ENCODE results near the gene STIM2. TPM values are rescaled to one million over a fixed set of nuclear protein-coding genes. Genes with fewer than 3 reads are reported as not detected.

The STIM2 gene
- total RNA-seq, 4 donors from 2014 or later = 17.2 to 71.4 (median 20.7) TPM

DNA sequence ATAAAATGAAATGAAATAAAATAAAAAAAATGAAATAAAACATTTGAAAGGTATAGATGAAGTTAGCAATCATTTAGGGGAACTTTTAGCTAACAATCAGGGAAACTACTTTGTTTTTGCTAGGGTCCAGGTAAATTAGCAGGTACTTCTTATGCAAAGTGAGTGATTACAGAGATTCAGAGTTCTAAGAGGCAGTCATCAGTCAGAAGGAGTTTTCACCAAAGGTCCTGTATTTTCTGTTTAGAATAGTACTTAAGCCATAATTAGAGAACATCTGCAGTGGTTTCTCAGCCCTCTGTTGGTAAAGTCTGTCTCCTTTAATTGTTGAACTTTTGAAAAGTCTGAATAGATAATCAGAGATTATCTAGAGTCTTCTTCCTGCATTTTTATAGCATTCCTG is 50.6 kb downstream of the STIM2 start:
- no peaks in the 10 kb centered on the region for H3K9me3 ChIP-seq
- DNase-seq = no peak
- H3K4me1 ChIP-seq = peaks cover 0 to 24% (median 0%) of the 10 kb centered on the region in 4 donors
- intact Hi-C loops (cut with DNase I; ENCODE audit: low total_unique reads) (no loop called here), in situ Hi-C loops (cut with MboI; ENCODE audit: low pct_ligation_motif_present in 1 of 4, low pct_unique_long_range_greater_than_20kb in 1 of 4, low sequenced_read_pairs in 3 of 4) (no loop called here)
- H3K4me3 ChIP-seq = no peak overlapping the region
- H3K27ac ChIP-seq = no peak overlapping the region
- TF ChIP-seq POLR2A (IDR thresholded peaks at IDR 0.05) (no peak), EP300 (IDR thresholded peaks at IDR 0.05; ENCODE audit: low read depth) (no peak), POLR2AphosphoS5 (IDR thresholded peaks at IDR 0.05) (no peak)
- TF ChIP-seq, protein P1, sequence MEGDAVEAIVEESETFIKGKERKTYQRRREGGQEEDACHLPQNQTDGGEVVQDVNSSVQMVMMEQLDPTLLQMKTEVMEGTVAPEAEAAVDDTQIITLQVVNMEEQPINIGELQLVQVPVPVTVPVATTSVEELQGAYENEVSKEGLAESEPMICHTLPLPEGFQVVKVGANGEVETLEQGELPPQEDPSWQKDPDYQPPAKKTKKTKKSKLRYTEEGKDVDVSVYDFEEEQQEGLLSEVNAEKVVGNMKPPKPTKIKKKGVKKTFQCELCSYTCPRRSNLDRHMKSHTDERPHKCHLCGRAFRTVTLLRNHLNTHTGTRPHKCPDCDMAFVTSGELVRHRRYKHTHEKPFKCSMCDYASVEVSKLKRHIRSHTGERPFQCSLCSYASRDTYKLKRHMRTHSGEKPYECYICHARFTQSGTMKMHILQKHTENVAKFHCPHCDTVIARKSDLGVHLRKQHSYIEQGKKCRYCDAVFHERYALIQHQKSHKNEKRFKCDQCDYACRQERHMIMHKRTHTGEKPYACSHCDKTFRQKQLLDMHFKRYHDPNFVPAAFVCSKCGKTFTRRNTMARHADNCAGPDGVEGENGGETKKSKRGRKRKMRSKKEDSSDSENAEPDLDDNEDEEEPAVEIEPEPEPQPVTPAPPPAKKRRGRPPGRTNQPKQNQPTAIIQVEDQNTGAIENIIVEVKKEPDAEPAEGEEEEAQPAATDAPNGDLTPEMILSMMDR (IDR thresholded peaks at IDR 0.05) = no peak
- no peaks in the 10 kb centered on the region for H3K36me3 ChIP-seq
- H3K27me3 ChIP-seq = no peaks in the 10 kb centered on the region

DNA sequence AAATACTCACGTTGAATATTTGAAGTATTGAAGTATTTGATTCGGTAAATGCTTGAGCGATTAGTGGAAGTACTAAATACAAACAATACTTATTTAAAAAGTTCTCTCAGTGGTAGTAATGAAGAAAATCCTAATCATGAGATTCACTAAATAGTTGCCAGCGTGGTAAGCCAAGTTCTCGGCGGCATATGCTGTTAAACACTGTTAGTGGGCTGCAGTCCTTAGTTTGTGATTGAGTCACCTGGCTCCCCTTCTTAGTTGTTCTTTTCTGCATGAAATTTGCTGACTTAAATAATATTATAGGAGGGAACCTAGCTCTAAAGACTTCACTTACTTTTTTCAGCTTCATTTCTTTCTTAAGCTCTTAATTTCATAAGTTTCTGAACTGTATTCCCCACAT is 51.4 kb downstream of the STIM2 start:
- no peaks in the 10 kb centered on the region for H3K36me3 ChIP-seq
- TF ChIP-seq EP300 (IDR thresholded peaks at IDR 0.05; ENCODE audit: low read depth) = no peak
- TF ChIP-seq, protein P1 (IDR thresholded peaks at IDR 0.05) = no peak
- TF ChIP-seq POLR2A (IDR thresholded peaks at IDR 0.05) = no peak
- TF ChIP-seq POLR2AphosphoS5 (IDR thresholded peaks at IDR 0.05) = no peak
- H3K4me3 ChIP-seq = no peak overlapping the region
- WGBS, 2 donors (ENCODE audit: low coverage in 1 of 2) = 83 to 90% methylated on average over 6 of the region's 6 CpGs
- DNase-seq = no peak
- H3K27me3 ChIP-seq = no peaks in the 10 kb centered on the region
- no peak overlapping the region for H3K27ac ChIP-seq
- no peaks in the 10 kb centered on the region for H3K9me3 ChIP-seq
- in situ Hi-C loops (cut with MboI; ENCODE audit: low pct_ligation_motif_present in 1 of 4, low pct_unique_long_range_greater_than_20kb in 1 of 4, low sequenced_read_pairs in 3 of 4) = no loop called here
- intact Hi-C loops (cut with DNase I; ENCODE audit: low total_unique reads) = no loop called here
- H3K4me1 ChIP-seq = peaks cover 0 to 23% (median 0%) of the 10 kb centered on the region in 4 donors

DNA sequence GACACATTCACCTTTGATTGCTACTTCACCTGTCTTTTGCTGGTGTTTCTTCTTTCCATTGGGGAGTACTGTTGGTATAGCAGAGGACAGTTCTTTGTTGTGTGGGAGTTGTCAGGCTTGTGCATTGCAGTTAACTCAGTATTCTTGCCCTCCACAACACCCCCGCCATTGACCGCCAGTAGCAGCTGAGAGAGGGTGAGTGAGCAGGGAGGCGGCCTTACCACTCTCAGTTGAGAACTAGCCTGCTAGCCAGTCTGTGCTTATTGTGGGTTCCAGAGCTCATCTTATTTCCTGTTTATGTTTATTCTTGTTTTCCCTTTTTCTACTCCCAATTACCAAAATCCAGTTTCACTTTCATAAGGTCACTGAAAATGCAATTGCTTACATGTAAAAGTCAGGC is 52.2 kb downstream of the STIM2 start:
- TF ChIP-seq POLR2AphosphoS5 (IDR thresholded peaks at IDR 0.05) (no peak), POLR2A (IDR thresholded peaks at IDR 0.05) (no peak), EP300 (IDR thresholded peaks at IDR 0.05; ENCODE audit: low read depth) (no peak)
- TF ChIP-seq, protein P1 (IDR thresholded peaks at IDR 0.05) = no peak
- 75 to 94% methylated on average over 3 of the region's 3 CpGs for WGBS, 2 donors (ENCODE audit: low coverage in 1 of 2)
- in situ Hi-C loops (cut with MboI; ENCODE audit: low pct_ligation_motif_present in 1 of 4, low pct_unique_long_range_greater_than_20kb in 1 of 4, low sequenced_read_pairs in 3 of 4) (no loop called here), intact Hi-C loops (cut with DNase I; ENCODE audit: low total_unique reads) (no loop called here)
- H3K27ac ChIP-seq = no peak overlapping the region
- no peak for DNase-seq
- no peaks in the 10 kb centered on the region for H3K36me3 ChIP-seq
- H3K4me1 ChIP-seq = peaks cover 0 to 19% (median 0%) of the 10 kb centered on the region in 4 donors
- H3K4me3 ChIP-seq = no peak overlapping the region
- no peaks in the 10 kb centered on the region for H3K27me3 ChIP-seq
- H3K9me3 ChIP-seq = no peaks in the 10 kb centered on the region

DNA sequence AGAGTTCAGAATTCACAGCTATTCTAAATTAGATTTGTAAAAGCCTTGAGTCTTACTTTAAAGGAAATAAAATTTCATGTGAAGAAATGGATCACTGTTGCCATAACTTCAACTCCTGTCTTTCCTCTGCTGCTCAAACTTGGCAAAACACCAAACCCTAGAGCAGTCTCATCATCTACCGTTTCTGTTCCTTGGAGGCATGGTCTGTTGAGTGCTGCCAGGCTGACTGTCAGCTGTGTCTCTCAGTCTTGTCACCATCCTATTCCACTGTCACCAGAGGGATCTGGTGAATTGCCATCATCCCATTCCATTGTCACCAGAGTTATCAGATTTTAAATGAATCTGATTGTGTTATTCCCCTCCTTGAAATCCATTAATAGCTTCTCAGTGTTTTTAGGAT is 55.6 kb downstream of the STIM2 start:
- Histone ChIP-seq H3K36me3 (peaks cover 0 to 15% (median 0%) of the 10 kb centered on the region in 4 donors), H3K4me1 (peaks cover 0 to 19% (median 0%) of the 10 kb centered on the region in 4 donors), H3K4me3 (no peak overlapping the region), H3K9me3 (no peaks in the 10 kb centered on the region), H3K27ac (no peak overlapping the region), H3K27me3 (no peaks in the 10 kb centered on the region)
- WGBS, 2 donors (ENCODE audit: low coverage in 1 of 2) = 10 to 44% methylated on average over 1 of the region's 1 CpG
- in situ Hi-C loops (cut with MboI; ENCODE audit: low pct_ligation_motif_present in 1 of 4, low pct_unique_long_range_greater_than_20kb in 1 of 4, low sequenced_read_pairs in 3 of 4) = no loop called here
- TF ChIP-seq, protein P1 (IDR thresholded peaks at IDR 0.05) = no peak
- TF ChIP-seq POLR2AphosphoS5 (IDR thresholded peaks at IDR 0.05) (no peak), POLR2A (IDR thresholded peaks at IDR 0.05) (no peak), EP300 (IDR thresholded peaks at IDR 0.05; ENCODE audit: low read depth) (no peak)
- DNase-seq = no peak
- intact Hi-C loops (cut with DNase I; ENCODE audit: low total_unique reads) = no loop called here

All from transverse colon (tissue), 4 donors.